Retina (tissue), 1 donor: Measurements from ENCODE around the gene PGLYRP4.
"Not testable (repeated sequence)": the region's sequence is repeated elsewhere in the genome, so short reads cannot be mapped to it uniquely, and the experiment has no call there.

Experiments used
- DNase-seq: peaks from one replicate; pipeline ENCODE4 v3.0.0-alpha.2; 2016

PGLYRP4 gene

GRCh38 chr1:153355445-153356071, 6.9 kb upstream of the PGLYRP4 start:
- no peak for DNase-seq

GRCh38 chr1:153354515-153355193, 6.0 kb upstream of the PGLYRP4 start:
- DNase-seq, result no peak

DNA sequence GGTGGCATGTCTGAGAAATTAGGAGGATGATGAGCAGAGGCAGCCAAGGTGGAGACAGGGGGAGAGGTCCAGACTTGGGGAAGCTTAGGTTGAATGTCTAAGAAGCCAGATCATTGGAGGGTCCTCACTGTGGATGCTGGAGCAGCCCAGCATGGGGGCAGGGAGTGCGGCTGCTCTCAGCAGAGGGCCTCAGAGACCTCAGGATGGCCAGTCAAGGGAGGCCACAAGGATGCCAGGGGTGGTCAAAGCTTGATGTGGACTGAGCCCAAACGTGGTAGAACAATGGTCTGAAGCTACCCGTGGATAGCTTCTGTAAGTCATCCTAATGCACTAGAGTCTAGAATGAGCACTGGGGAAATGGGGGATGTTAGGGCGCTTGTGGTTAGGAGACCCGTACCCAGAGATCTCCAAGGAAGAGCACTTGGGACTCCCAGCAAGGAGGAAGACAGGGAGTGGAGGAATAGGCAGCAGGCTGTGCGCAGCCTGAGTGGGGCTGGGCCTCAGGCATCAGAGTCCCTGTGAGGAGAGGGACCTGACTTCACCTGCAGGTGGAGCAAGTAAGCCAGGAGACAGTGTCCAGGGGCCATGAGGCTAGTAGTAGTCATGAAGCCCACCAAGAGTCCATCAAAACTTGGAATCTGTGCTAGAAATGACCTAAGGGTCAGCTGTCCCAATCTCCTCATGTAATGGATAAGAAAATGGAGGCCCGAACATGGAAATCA, 4.7 kb upstream of the PGLYRP4 start:
- DNase-seq, result peak; percentile 34

GRCh38 chr1:153352523-153352922, 3.9 kb upstream of the PGLYRP4 start:
- DNase-seq, result peak; percentile 75

- no peak for DNase-seq
These were observed 1.8 kb upstream of the PGLYRP4 start for GRCh38 chr1:153350321-153350957.

- no peak for DNase-seq
These were observed 1.0 kb upstream of the PGLYRP4 start for GRCh38 chr1:153349363-153350320.

DNA sequence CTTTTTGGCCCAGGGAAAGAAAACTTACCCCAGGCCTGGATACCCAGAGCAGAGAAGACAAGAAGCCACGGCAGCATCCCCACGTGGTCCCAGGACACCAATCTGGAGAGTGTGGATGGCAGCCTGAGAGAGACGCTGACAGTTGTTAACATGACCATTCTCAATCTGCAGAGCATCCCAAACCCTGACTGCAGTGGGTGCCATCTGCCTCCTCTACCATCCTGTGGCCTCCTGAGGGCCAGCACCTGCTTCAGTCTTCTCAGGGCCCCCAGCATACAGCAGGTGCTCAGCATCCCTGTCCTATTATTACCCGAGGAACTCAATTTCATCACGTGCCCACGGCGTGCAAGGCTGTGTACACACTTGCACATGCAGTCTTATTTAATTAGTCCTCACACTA, 785 bp downstream of the PGLYRP4 start:
- DNase-seq, result no peak

DNA sequence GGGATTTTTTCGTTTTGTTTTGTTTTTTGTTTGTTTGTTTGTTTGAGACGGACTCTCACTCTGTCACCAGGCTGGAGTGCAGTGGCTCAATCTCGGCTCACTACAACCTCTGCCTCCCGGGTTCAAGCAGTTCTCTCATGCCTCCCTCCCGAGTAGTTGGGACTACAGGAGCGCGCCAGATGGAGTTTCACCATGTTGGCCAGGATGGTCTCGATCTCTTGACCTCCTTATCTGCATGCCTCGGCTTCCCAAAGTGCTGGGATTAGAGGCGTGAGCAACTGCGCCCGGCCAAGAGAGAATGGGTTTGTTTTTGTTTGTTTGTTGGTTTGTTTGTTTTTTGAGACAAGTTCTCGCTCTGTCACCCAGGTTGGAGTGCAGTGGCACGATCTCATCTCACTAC, 1.6 kb downstream of the PGLYRP4 start:
- not testable (repeated sequence) for DNase-seq

GRCh38 chr1:153346077-153346723, 2.4 kb downstream of the PGLYRP4 start:
- no peak for DNase-seq

DNA sequence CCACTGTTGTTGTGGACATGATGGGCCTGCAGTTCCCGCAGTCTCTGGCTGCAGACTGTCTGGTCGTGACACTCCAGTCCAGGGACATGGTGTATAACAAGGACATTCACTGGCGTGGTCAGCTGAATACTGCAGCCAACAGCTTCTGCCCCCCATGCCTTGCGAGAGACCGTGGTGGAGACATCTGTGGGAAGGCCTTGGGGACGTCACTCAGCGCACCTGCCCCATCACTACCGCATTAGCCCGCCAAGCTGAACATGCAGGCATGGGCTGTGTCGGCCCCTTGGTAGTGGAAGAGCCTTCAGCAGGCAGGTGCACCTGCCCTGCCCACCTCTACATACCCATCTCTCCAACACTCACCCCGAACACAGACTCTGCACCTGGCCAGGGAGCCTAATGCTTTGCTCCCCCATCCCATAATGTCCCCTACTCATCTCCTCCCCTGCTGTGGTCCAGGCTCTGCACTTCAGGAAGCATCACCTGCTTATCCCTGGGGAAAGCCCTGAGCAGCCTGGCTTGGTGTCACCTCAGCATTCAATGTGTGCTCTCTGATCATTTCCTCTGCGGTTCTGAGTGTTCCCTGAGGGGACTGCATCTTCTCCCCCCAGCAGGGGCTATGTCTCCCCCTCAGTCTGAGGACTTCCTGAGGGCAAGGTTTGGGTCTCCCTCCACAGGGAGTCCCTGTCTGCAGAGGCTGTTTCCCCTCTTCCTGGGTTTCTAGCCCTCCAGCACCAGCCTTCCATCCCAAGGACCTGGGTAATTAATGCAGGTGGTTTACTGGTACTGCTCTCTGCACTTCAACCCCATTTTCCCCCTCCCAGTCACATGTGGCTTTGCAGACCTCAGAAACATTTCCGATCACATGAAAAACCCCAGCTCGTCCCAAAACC, 3.2 kb downstream of the PGLYRP4 start:
- DNase-seq, result no peak

DNA sequence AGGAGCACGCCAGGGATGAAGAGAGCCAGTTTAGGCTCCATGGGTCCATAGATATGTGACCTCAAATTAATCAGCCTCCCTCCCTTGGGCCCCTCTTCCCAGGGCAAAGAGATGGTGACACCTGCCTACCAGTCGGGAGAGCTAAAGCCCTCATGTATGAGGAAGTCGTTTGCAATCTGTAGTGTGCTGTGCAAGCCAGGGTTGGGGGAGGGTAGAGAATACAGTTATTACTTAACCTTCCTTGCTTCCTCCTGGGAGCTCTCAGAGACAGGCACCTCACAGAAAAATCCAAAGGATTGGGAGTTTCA, 4.0 kb downstream of the PGLYRP4 start:
- no peak for DNase-seq

DNA sequence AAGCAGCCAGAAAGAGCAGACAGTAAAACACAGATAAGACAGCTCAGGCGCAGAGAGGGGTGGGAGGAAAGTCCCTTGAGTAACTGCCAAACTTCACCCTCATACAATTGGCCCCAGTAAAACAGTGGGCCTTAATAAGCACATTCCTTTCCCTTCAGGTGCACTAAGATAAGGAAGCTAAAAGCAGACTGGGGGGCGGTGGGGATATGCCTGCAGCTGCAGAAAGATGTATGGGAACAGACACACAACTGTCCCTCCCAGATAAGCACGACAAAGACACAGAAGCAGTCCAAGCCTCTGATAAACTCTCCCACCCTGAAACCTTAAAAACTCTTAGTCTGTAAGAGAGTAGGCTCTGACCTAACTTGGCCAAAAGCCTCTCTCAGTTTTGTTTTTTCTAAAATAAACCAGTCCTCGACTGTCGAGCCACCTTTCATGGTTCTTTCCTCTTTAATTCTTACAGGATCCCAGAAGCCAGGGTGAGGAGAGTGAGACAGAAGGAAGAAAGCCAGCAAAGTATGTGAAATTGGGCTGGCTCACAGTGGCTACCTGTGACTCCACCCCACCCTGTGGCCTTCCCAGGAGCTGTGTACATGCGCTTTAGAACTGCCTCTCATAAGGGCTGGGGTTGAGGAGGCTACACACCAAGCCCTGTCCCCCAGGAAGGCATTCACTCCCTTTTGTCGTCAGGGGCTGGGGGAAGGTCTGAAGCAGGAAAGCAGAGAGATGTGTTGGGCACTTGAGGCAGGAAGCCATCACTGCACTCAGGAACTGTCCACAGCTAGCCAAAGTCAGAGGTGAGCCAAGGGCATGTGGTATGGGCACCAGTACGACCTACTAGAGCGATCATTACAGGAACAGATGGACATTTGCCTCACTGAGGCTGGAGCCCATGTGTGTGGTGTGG, 4.6 kb downstream of the PGLYRP4 start:
- no peak for DNase-seq

DNA sequence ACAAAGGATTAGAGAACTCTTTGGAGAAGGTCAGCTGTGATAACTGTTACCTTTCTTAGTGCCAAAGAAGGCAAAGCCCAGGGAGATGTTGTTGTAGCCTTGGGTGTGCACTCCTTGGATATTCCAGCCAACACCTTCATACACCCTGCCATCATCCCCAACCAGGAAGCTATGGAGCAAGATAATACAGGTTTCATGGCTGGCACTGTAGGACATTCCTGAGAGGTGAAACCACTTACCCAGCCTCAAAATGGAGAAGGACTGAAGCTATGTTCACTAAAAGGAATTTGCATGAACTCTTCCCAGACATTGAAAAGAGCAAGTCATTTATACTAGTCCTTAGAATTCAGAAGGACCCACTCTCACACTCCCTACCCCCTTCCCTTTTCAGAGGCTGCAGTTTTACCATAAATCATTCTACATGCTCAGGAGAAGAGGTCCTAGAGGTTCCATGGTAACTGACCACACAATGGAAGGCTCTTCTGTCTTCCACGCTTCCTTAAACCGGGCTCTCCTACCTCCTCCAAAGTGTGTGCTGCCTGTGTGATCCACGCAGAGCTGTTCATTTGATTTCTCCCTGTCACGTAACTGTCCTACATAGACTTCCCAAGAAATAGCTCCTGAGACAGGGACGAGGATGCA, 5.5 kb downstream of the PGLYRP4 start:
- DNase-seq, result no peak

GRCh38 chr1:153342178-153342577, 6.5 kb downstream of the PGLYRP4 start:
- DNase-seq, result no peak

DNA sequence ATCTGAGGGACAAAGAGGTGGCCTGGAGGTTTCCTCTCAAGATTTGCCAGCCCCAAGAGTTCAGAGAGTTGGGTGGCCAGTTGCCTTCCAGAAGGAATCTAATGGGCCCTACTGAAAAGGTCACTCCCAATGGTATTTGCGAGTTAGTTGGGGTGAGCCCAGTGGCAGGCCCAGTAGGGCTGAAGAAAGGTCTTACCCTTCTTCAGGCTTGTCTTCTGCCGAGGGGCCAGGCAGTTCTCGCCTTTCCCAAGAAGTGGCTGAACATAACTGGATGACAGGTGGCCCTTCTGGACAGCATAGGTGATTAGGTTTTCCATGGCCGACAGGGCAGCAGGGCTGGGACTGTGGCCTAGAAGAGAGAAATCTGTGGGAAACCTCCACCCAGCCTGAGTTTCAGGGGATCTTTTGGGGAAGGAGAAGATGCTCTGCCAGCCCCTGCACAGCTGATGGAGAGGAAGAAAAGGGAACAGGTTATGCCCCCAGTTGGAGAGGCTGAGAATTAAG, 7.2 kb downstream of the PGLYRP4 start:
- no peak for DNase-seq

DNA sequence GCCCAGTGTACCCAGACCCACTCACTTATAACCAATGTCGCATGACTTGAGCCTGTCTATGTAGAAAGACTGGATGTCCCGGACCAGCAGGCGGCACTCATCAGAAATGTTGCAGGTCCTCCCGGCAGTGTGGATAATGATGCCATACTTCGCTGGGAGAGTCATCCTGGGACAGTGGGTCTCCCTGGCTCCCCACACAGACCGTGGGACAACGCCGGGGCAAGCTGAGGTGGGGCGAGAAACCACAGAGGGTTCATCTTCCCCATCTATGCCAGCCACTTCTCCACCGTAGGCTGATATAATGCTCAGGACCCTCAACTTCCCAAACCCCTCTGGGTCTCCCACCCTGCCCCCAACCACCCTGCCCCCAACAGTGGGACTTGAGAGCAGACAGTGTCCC, 8.3 kb downstream of the PGLYRP4 start:
- no peak for DNase-seq

- no peak for DNase-seq
These were observed 8.8 kb downstream of the PGLYRP4 start for GRCh38 chr1:153339802-153340201.

DNA sequence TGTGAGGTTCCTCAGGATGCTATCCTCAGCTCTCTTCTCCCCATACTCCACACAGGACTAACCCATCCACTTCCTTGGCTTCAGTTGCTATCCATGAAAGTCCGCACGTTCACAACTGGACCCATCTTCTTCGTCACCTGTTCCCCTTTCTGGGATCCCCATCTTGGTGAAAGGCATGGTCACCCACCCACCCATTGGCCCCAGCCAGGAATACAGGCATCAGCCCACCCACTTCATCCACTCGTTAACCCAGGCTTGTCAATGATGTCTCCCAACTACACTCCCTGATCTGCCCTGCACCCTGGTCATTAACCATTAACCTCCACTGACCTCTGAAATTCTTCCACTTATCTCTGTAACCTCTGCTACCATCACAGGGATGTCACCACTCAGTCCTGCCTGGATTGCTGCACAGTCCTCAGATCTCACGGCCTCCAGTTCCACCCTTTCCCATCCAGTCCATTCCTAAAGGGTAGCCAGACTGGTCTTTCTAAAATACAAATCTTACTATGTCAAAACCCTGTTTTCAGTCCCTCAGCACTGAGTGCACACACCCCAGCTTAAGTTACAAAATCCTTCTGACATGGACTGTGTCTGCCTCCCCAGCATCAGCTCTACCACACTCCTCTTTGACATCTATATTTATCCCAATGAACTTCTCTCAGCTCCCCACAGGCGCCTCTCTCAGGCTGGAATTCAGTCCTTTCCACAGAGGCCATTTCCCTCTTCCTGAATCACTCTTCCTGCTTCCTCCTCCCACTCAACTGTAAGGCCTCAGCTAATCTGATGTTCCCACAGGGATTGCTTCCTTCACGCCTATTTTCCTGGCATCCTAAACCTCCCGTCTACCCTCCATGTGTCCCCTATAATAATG, 10.4 kb downstream of the PGLYRP4 start:
- no peak for DNase-seq
